ENCODE data around the gene PROSER2. TPM values are rescaled to one million over a fixed set of nuclear protein-coding genes. Genes with fewer than 3 reads are reported as not detected.

Gene PROSER2
- total and polyA plus RNA-seq, 2 of the 13 experiments (the other 11 are each of a cell fraction or from before 2014, with no cell fraction given): 6.9 to 7.7 TPM

DNA sequence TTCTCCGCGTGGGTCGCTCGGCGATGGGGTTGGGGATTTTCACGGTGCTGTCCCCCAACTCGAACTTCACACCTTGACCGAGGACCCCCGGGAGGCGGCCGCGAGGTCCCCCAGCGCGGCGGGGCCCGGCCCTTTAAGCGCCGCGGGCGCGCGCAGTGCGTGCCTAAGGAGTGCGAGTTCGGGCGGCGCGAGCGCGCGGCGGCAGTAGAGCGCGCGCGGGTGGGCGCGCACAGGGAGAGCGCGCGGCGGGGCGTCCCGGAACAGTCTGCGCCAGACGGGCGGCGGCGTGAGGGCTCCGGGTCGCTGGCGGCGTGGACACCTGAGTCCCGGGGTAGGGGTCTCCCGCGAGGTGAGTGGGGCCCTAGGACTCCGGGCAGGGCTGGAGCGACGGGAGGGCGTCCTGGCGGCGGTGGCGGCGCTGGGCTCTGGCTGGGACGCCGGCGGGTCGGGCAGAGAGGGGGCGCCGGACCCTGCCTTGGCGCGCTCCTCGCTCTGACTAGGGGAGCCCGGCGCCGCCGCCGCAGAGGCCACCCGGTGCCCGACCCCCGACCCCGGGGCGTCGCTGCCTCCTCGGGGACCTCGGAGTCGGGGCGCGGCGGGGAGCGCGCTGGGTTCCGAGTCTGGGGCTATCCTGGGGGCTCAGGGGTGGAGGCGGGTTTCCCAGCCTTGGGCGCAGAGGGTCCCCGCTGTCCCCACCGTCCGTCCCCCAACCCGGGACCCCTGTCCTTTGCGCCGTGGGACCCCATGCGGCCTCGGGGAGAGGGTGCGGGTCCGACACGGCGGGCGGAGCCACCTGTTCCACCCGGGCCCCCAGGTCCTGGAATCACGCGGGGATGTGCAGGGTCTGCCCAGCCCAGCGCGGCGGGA is at the start of gene PROSER2 (continued):
- TF ChIP-seq, protein P1, sequence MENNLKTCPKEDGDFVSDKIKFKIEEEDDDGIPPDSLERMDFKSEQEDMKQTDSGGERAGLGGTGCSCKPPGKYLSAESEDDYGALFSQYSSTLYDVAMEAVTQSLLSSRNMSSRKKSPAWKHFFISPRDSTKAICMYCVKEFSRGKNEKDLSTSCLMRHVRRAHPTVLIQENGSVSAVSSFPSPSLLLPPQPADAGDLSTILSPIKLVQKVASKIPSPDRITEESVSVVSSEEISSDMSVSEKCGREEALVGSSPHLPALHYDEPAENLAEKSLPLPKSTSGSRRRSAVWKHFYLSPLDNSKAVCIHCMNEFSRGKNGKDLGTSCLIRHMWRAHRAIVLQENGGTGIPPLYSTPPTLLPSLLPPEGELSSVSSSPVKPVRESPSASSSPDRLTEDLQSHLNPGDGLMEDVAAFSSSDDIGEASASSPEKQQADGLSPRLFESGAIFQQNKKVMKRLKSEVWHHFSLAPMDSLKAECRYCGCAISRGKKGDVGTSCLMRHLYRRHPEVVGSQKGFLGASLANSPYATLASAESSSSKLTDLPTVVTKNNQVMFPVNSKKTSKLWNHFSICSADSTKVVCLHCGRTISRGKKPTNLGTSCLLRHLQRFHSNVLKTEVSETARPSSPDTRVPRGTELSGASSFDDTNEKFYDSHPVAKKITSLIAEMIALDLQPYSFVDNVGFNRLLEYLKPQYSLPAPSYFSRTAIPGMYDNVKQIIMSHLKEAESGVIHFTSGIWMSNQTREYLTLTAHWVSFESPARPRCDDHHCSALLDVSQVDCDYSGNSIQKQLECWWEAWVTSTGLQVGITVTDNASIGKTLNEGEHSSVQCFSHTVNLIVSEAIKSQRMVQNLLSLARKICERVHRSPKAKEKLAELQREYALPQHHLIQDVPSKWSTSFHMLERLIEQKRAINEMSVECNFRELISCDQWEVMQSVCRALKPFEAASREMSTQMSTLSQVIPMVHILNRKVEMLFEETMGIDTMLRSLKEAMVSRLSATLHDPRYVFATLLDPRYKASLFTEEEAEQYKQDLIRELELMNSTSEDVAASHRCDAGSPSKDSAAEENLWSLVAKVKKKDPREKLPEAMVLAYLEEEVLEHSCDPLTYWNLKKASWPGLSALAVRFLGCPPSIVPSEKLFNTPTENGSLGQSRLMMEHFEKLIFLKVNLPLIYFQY (CRISPR knock-in tag; IDR thresholded peaks at IDR 0.05; ENCODE audit: borderline replicate concordance): peak; percentile 70; the same call in 1 of the 2 replicates
- TF ChIP-seq, protein P2, sequence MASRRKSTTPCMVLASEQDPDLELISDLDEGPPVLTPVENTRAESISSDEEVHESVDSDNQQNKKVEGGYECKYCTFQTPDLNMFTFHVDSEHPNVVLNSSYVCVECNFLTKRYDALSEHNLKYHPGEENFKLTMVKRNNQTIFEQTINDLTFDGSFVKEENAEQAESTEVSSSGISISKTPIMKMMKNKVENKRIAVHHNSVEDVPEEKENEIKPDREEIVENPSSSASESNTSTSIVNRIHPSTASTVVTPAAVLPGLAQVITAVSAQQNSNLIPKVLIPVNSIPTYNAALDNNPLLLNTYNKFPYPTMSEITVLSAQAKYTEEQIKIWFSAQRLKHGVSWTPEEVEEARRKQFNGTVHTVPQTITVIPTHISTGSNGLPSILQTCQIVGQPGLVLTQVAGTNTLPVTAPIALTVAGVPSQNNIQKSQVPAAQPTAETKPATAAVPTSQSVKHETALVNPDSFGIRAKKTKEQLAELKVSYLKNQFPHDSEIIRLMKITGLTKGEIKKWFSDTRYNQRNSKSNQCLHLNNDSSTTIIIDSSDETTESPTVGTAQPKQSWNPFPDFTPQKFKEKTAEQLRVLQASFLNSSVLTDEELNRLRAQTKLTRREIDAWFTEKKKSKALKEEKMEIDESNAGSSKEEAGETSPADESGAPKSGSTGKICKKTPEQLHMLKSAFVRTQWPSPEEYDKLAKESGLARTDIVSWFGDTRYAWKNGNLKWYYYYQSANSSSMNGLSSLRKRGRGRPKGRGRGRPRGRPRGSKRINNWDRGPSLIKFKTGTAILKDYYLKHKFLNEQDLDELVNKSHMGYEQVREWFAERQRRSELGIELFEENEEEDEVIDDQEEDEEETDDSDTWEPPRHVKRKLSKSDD (CRISPR knock-in tag; IDR thresholded peaks at IDR 0.05; ENCODE audit: low read depth): peak; percentile 41; the same call in 1 of the 2 replicates
- TF ChIP-seq SMC3 (IDR thresholded peaks at IDR 0.05; ENCODE audit: low read length) (no peak), FOXA1 (IDR thresholded peaks at IDR 0.05) (no peak), FOXA1 (CRISPR knock-in tag; IDR thresholded peaks at IDR 0.05) (no peak), SIN3A (IDR thresholded peaks at IDR 0.05; ENCODE audit: borderline replicate concordance, low read depth, low read length) (no peak), ZNF546 (CRISPR knock-in tag; conservative IDR thresholded peaks at IDR 0.05) (no peak), SP5 (CRISPR knock-in tag; IDR thresholded peaks at IDR 0.05; ENCODE audit: borderline replicate concordance, low read depth) (no peak), ZNF616 (CRISPR knock-in tag; IDR thresholded peaks at IDR 0.05; ENCODE audit: low read depth) (no peak), MLLT10 (CRISPR knock-in tag; IDR thresholded peaks at IDR 0.05) (no peak), SPEN (CRISPR knock-in tag; IDR thresholded peaks at IDR 0.05; ENCODE audit: low read depth) (peak; percentile 74), PTBP1 (IDR thresholded peaks at IDR 0.05; ENCODE audit: low read depth, low read length, poor library complexity, severe bottlenecking) (no peak), ZNF670 (CRISPR knock-in tag; IDR thresholded peaks at IDR 0.05; ENCODE audit: borderline replicate concordance) (no peak), NFRKB (IDR thresholded peaks at IDR 0.05) (no peak), ADNP (CRISPR knock-in tag; IDR thresholded peaks at IDR 0.05) (peak; percentile 50; the same call in 1 of the 2 replicates), ZNF292 (CRISPR knock-in tag; IDR thresholded peaks at IDR 0.05; ENCODE audit: borderline replicate concordance, low read depth) (no peak), MEIS1 (CRISPR knock-in tag; IDR thresholded peaks at IDR 0.05; ENCODE audit: borderline replicate concordance) (no peak), U2AF1 (optimal IDR thresholded peaks at IDR 0.05; ENCODE audit: low read depth, low read length) (no peak)
- TF ChIP-seq, protein P3, sequence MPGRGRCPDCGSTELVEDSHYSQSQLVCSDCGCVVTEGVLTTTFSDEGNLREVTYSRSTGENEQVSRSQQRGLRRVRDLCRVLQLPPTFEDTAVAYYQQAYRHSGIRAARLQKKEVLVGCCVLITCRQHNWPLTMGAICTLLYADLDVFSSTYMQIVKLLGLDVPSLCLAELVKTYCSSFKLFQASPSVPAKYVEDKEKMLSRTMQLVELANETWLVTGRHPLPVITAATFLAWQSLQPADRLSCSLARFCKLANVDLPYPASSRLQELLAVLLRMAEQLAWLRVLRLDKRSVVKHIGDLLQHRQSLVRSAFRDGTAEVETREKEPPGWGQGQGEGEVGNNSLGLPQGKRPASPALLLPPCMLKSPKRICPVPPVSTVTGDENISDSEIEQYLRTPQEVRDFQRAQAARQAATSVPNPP (CRISPR knock-in tag; IDR thresholded peaks at IDR 0.05): no peak
- TF ChIP-seq, protein P4, sequence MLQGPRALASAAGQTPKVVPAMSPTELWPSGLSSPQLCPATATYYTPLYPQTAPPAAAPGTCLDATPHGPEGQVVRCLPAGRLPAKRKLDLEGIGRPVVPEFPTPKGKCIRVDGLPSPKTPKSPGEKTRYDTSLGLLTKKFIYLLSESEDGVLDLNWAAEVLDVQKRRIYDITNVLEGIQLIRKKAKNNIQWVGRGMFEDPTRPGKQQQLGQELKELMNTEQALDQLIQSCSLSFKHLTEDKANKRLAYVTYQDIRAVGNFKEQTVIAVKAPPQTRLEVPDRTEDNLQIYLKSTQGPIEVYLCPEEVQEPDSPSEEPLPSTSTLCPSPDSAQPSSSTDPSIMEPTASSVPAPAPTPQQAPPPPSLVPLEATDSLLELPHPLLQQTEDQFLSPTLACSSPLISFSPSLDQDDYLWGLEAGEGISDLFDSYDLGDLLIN (CRISPR knock-in tag; IDR thresholded peaks at IDR 0.05; ENCODE audit: borderline replicate concordance): no peak

Data from HepG2 (cell line).